ENCODE results near the gene TMEM218. TPM values are rescaled to one million over a fixed set of nuclear protein-coding genes. Genes with fewer than 3 reads are reported as not detected.
A peak's percentile ranks its signal among the peaks of the same experiment; 100 is the strongest.

The TMEM218 gene
- polyA plus RNA-seq, 1 experiment, result 15.1 TPM

- no peaks in the 10 kb centered on the region for H3K36me3 ChIP-seq (ENCODE audit: control insufficient read depth, insufficient read depth, low read length)
- DNase-seq (ENCODE audit: low read depth), result no peak
- no peak overlapping the region for H3K4me3 ChIP-seq (ENCODE audit: low read depth, low read length)
- ChIA-PET POLR2A (no interaction called here), CTCF (interaction anchor here (0.5 to 1.5 kb wide), 6 partner anchors 12 to 257 kb away, joined by 3 to 5 read pairs (median 3); no protein-coding TSS in a partner anchor)
- H3K27me3 ChIP-seq (ENCODE audit: control insufficient read depth, insufficient read depth, low read length), result peaks cover 14% of the 10 kb centered on the region
- TF ChIP-seq, protein P1, sequence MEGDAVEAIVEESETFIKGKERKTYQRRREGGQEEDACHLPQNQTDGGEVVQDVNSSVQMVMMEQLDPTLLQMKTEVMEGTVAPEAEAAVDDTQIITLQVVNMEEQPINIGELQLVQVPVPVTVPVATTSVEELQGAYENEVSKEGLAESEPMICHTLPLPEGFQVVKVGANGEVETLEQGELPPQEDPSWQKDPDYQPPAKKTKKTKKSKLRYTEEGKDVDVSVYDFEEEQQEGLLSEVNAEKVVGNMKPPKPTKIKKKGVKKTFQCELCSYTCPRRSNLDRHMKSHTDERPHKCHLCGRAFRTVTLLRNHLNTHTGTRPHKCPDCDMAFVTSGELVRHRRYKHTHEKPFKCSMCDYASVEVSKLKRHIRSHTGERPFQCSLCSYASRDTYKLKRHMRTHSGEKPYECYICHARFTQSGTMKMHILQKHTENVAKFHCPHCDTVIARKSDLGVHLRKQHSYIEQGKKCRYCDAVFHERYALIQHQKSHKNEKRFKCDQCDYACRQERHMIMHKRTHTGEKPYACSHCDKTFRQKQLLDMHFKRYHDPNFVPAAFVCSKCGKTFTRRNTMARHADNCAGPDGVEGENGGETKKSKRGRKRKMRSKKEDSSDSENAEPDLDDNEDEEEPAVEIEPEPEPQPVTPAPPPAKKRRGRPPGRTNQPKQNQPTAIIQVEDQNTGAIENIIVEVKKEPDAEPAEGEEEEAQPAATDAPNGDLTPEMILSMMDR (IDR thresholded peaks at IDR 0.05; ENCODE audit: insufficient read depth, low read depth, low read length), result no peak
Observed at GRCh38 chr11:125148011-125148410, 36.6 kb upstream of the TMEM218 start.

DNA sequence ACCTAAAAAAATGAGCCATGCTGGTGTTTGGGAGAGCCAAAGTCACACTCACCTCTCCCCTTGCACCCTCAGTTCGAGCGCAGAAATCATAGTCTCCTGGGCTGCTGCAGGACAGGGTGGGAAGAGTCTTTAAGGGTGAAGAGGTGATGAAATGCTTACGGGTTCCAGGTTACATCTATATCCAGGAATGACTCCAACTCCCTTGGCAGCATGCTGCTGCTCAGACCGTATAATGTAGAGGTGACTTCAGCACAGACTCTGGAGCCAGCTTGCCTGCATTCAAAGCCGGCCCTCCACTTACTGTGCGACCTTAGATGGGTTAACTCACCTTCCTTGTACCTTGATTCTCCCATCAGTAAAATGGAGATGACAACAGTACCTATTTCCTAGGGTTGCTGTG is 35.9 kb upstream of the TMEM218 start:
- no peak for DNase-seq (ENCODE audit: low read depth)
- Histone ChIP-seq H3K4me3 (ENCODE audit: low read depth, low read length) (no peak overlapping the region), H3K36me3 (ENCODE audit: control insufficient read depth, insufficient read depth, low read length) (no peaks in the 10 kb centered on the region), H3K27me3 (ENCODE audit: control insufficient read depth, insufficient read depth, low read length) (peaks cover 14% of the 10 kb centered on the region)
- ChIA-PET CTCF (interaction anchor here (0.7 to 1.0 kb wide), 2 partner anchors 56 to 328 kb away, joined by 3 read pairs; no protein-coding TSS in a partner anchor), POLR2A (no interaction called here)
- TF ChIP-seq, protein P1 (IDR thresholded peaks at IDR 0.05; ENCODE audit: insufficient read depth, low read depth, low read length), result no peak

DNA sequence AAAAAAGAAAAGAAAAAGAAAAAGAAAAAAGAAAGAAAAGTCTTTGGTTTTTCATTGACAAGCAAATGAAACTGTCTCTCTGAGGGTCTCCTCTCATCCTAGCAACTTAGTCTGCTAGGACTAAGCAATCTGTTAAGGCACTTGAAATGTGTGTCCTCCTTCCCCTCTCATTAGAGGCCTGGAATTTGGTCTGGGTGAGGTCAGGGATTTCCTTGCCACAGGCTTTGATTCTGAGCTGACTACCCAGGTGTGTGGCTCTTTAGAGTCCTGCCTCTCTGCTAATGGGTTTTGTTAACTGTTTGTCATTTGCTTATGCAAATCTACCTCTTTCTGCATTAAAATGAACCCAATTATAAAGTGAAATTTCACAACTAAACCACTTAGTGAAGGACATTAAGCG is 34.8 kb upstream of the TMEM218 start:
- peaks cover 11% of the 10 kb centered on the region for H3K27me3 ChIP-seq (ENCODE audit: control insufficient read depth, insufficient read depth, low read length)
- no peak overlapping the region for H3K4me3 ChIP-seq (ENCODE audit: low read depth, low read length)
- ChIA-PET CTCF (no interaction called here), POLR2A (no interaction called here)
- H3K36me3 ChIP-seq (ENCODE audit: control insufficient read depth, insufficient read depth, low read length), result no peaks in the 10 kb centered on the region
- no peak for DNase-seq (ENCODE audit: low read depth)
- TF ChIP-seq, protein P1 (IDR thresholded peaks at IDR 0.05; ENCODE audit: insufficient read depth, low read depth, low read length), result no peak

DNA sequence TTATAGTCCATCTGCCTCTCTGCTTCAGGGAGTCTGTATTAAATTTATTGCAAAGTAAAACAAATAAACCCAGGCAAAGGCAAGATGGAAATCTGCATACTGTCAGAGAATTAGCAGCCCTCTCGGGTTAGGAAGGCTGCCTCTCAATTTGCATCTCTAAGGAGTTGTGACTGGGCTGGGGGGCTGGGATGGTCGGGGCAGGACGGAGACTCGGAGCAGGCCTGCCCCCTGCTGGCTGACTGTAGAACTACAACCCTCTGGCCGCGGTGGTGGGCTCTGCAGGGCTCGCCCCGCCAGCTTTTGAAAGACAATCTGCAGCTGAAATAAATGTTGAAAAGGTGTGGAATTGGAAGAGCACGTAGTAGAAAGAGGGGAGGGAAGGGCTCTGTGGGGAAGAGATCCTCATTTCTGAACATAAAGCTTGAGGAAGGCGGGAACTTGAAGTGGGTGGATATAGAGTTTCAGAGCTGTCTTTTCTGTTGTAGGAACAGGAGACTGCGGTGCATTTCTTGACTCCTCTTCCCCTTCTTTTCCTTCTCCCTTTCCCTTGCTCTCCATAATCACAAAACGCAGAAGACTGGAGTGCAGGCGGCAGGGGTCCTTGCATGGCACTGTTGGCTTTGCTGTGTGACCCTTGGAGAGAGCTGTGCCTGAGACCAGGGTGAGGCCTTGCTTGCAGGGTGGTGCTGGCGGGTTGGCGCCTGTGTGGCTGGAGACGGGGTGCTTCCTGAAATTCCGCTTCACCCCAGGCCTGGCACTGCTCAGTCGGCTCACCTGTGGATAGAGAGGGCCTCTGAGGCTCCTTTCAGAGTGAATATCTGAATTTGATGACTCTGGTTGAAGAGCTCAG is 30.5 kb upstream of the TMEM218 start:
- Histone ChIP-seq H3K36me3 (ENCODE audit: control insufficient read depth, insufficient read depth, low read length) (no peaks in the 10 kb centered on the region), H3K27me3 (ENCODE audit: control insufficient read depth, insufficient read depth, low read length) (peaks cover 11% of the 10 kb centered on the region), H3K4me3 (ENCODE audit: low read depth, low read length) (no peak overlapping the region)
- CTCF ChIA-PET, result interaction anchor here (0.6 to 4.3 kb wide), 65 partner anchors 8 to 1638 kb away, joined by 3 to 43 read pairs (median 4); partner anchors contain the start of genes CCDC15, HEPACAM, ROBO3 and SLC37A2
- TF ChIP-seq, protein P1 (IDR thresholded peaks at IDR 0.05; ENCODE audit: insufficient read depth, low read depth, low read length), result peak; percentile 97
- DNase-seq (ENCODE audit: low read depth), result no peak
- POLR2A ChIA-PET, result interaction anchor here (0.6 kb wide), 1 partner anchor 14 kb away, joined by 4 read pairs; no protein-coding TSS in a partner anchor

DNA sequence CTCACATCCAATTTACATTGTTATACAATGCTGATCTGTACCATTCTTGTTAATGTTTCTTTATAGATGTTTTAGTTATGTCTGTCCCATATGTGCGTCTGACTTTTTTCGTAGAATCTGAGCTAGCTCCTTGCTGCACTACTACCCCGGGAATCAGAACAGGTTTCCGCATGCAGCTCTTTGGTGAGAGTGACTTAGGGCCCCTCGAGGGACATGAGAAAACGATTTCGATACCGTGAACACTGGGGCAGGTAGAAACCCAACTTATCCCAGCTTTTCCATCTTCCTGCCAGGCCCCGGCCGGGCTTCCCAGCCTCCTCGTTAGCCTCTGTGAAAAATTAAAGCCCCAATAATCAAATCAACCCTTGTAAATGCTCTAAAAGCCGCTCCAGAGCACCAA is 29.8 kb upstream of the TMEM218 start:
- no peak for DNase-seq (ENCODE audit: low read depth)
- H3K36me3 ChIP-seq (ENCODE audit: control insufficient read depth, insufficient read depth, low read length), result no peaks in the 10 kb centered on the region
- peaks cover 12% of the 10 kb centered on the region for H3K27me3 ChIP-seq (ENCODE audit: control insufficient read depth, insufficient read depth, low read length)
- H3K4me3 ChIP-seq (ENCODE audit: low read depth, low read length), result no peak overlapping the region
- POLR2A ChIA-PET, result no interaction called here
- CTCF ChIA-PET, result interaction anchor here (0.7 to 4.3 kb wide), 32 partner anchors 11 to 288 kb away, joined by 3 to 43 read pairs (median 4); partner anchors contain the start of genes CCDC15 and TMEM218
- TF ChIP-seq, protein P1 (IDR thresholded peaks at IDR 0.05; ENCODE audit: insufficient read depth, low read depth, low read length), result no peak
